ENCODE data around the gene PAPOLA. TPM values are rescaled to one million over a fixed set of nuclear protein-coding genes. Genes with fewer than 3 reads are reported as not detected.

PAPOLA gene
- total and polyA plus RNA-seq, 9 of the 15 experiments (the other 6 are each of a cell fraction or from before 2014, with no cell fraction given): 51.1 to 199 (median 95.8) TPM

GRCh38 chr14:96592591-96593386 lies 90.6 kb downstream of the PAPOLA start (continued):
- TF ChIP-seq, protein P1, sequence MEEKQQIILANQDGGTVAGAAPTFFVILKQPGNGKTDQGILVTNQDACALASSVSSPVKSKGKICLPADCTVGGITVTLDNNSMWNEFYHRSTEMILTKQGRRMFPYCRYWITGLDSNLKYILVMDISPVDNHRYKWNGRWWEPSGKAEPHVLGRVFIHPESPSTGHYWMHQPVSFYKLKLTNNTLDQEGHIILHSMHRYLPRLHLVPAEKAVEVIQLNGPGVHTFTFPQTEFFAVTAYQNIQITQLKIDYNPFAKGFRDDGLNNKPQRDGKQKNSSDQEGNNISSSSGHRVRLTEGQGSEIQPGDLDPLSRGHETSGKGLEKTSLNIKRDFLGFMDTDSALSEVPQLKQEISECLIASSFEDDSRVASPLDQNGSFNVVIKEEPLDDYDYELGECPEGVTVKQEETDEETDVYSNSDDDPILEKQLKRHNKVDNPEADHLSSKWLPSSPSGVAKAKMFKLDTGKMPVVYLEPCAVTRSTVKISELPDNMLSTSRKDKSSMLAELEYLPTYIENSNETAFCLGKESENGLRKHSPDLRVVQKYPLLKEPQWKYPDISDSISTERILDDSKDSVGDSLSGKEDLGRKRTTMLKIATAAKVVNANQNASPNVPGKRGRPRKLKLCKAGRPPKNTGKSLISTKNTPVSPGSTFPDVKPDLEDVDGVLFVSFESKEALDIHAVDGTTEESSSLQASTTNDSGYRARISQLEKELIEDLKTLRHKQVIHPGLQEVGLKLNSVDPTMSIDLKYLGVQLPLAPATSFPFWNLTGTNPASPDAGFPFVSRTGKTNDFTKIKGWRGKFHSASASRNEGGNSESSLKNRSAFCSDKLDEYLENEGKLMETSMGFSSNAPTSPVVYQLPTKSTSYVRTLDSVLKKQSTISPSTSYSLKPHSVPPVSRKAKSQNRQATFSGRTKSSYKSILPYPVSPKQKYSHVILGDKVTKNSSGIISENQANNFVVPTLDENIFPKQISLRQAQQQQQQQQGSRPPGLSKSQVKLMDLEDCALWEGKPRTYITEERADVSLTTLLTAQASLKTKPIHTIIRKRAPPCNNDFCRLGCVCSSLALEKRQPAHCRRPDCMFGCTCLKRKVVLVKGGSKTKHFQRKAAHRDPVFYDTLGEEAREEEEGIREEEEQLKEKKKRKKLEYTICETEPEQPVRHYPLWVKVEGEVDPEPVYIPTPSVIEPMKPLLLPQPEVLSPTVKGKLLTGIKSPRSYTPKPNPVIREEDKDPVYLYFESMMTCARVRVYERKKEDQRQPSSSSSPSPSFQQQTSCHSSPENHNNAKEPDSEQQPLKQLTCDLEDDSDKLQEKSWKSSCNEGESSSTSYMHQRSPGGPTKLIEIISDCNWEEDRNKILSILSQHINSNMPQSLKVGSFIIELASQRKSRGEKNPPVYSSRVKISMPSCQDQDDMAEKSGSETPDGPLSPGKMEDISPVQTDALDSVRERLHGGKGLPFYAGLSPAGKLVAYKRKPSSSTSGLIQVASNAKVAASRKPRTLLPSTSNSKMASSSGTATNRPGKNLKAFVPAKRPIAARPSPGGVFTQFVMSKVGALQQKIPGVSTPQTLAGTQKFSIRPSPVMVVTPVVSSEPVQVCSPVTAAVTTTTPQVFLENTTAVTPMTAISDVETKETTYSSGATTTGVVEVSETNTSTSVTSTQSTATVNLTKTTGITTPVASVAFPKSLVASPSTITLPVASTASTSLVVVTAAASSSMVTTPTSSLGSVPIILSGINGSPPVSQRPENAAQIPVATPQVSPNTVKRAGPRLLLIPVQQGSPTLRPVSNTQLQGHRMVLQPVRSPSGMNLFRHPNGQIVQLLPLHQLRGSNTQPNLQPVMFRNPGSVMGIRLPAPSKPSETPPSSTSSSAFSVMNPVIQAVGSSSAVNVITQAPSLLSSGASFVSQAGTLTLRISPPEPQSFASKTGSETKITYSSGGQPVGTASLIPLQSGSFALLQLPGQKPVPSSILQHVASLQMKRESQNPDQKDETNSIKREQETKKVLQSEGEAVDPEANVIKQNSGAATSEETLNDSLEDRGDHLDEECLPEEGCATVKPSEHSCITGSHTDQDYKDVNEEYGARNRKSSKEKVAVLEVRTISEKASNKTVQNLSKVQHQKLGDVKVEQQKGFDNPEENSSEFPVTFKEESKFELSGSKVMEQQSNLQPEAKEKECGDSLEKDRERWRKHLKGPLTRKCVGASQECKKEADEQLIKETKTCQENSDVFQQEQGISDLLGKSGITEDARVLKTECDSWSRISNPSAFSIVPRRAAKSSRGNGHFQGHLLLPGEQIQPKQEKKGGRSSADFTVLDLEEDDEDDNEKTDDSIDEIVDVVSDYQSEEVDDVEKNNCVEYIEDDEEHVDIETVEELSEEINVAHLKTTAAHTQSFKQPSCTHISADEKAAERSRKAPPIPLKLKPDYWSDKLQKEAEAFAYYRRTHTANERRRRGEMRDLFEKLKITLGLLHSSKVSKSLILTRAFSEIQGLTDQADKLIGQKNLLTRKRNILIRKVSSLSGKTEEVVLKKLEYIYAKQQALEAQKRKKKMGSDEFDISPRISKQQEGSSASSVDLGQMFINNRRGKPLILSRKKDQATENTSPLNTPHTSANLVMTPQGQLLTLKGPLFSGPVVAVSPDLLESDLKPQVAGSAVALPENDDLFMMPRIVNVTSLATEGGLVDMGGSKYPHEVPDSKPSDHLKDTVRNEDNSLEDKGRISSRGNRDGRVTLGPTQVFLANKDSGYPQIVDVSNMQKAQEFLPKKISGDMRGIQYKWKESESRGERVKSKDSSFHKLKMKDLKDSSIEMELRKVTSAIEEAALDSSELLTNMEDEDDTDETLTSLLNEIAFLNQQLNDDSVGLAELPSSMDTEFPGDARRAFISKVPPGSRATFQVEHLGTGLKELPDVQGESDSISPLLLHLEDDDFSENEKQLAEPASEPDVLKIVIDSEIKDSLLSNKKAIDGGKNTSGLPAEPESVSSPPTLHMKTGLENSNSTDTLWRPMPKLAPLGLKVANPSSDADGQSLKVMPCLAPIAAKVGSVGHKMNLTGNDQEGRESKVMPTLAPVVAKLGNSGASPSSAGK (IDR thresholded peaks at IDR 0.05): peak; percentile 29; the same call in 1 of the 2 replicates
- TF ChIP-seq ZC3H4 (CRISPR knock-in tag; IDR thresholded peaks at IDR 0.05; ENCODE audit: borderline replicate concordance) (no peak), TCF3 (CRISPR knock-in tag; IDR thresholded peaks at IDR 0.05) (no peak), SMC3 (conservative IDR thresholded peaks at IDR 0.05; ENCODE audit: insufficient read depth, low read depth, low read length) (no peak), FOXA3 (CRISPR knock-in tag; conservative IDR thresholded peaks at IDR 0.05 in 1 of 2, IDR thresholded peaks at IDR 0.05 in 1 of 2) (no peak), ARID3A (IDR thresholded peaks at IDR 0.05; ENCODE audit: borderline replicate concordance, low read depth, low read length) (no peak)

All from K562 (cell line).